Gastroesophageal sphincter (tissue), 3 donors: ENCODE results near the gene HAX1.

Source experiments
- POLR2A ChIP-seq, 2 donors: fragments of 450-650 bp; IDR thresholded peaks; one replicate each; pipeline ENCODE4 v1.6.1; 2017; ENCODE audit warnings: antibody characterized with exemption in 2 of 2, mild to moderate bottlenecking in 2 of 2, moderate library complexity in 1 of 2
- TF ChIP-seq, protein P1 (sequence below), 4 experiments: fragments of 200-600 bp in 2 of 4; fragments of 450-650 bp in 2 of 4; sonication (generic) in 1 of 4; IDR thresholded peaks; one replicate each; pipeline ENCODE4 v1.5.1; 2017 to 2019; ENCODE audit warnings: antibody characterized with exemption in 4 of 4, mild to moderate bottlenecking in 2 of 4, moderate library complexity in 2 of 4

DNA sequence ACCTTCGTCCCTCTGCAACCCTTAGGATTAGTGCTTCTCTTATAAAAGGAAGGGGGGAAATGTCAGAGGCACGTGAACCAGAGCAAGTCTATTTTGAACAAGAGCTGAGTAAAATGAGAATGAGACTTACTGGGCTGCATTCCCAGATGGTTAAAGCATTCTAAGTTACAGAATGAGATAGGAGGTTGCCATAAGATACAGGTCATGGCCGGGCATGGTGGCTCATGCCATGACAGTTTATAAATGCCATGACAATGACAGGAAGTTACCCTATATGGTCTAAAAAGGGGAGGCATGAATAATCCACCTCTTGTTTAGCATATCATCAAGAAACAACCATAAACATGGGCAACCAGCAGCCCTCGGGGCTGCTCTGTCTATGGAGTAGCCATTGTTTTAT lies 46.0 kb downstream of the HAX1 start:
- TF ChIP-seq, protein P1, sequence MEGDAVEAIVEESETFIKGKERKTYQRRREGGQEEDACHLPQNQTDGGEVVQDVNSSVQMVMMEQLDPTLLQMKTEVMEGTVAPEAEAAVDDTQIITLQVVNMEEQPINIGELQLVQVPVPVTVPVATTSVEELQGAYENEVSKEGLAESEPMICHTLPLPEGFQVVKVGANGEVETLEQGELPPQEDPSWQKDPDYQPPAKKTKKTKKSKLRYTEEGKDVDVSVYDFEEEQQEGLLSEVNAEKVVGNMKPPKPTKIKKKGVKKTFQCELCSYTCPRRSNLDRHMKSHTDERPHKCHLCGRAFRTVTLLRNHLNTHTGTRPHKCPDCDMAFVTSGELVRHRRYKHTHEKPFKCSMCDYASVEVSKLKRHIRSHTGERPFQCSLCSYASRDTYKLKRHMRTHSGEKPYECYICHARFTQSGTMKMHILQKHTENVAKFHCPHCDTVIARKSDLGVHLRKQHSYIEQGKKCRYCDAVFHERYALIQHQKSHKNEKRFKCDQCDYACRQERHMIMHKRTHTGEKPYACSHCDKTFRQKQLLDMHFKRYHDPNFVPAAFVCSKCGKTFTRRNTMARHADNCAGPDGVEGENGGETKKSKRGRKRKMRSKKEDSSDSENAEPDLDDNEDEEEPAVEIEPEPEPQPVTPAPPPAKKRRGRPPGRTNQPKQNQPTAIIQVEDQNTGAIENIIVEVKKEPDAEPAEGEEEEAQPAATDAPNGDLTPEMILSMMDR (IDR thresholded peaks at IDR 0.05), result no peak
- TF ChIP-seq POLR2A (IDR thresholded peaks at IDR 0.05), result no peak
